ENCODE results near the gene CALU.

The CALU gene

DNA sequence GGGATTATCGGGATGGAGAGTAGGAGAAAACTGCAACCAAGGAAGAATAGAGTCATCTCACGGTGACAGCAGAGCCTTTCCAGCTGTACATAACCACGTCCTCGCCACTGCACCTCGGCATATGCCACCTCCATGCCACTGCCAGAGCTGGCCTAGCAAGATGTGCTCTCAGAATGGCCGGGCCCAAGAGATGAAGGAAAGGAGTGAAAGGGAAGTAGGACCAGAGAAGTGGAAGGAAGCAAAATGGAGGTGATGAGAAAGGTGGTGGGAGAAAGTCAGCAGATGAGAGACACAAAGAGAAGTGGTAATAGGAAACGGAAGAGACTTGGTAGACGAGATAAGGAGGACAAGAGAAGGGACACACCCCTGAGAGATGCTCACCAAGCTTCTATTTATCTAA, 8.0 kb upstream of the CALU start:
- TF ChIP-seq, protein P1, sequence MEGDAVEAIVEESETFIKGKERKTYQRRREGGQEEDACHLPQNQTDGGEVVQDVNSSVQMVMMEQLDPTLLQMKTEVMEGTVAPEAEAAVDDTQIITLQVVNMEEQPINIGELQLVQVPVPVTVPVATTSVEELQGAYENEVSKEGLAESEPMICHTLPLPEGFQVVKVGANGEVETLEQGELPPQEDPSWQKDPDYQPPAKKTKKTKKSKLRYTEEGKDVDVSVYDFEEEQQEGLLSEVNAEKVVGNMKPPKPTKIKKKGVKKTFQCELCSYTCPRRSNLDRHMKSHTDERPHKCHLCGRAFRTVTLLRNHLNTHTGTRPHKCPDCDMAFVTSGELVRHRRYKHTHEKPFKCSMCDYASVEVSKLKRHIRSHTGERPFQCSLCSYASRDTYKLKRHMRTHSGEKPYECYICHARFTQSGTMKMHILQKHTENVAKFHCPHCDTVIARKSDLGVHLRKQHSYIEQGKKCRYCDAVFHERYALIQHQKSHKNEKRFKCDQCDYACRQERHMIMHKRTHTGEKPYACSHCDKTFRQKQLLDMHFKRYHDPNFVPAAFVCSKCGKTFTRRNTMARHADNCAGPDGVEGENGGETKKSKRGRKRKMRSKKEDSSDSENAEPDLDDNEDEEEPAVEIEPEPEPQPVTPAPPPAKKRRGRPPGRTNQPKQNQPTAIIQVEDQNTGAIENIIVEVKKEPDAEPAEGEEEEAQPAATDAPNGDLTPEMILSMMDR (IDR thresholded peaks at IDR 0.05; ENCODE audit: low read depth, low read length), result no peak
- Histone ChIP-seq H3K9me3 (no peaks in the 10 kb centered on the region), H3K4me1 (peaks cover 3% of the 10 kb centered on the region), H3K27me3 (no peaks in the 10 kb centered on the region), H3K4me3 (ENCODE audit: low read depth, low read length) (no peak overlapping the region), H3K36me3 (no peaks in the 10 kb centered on the region)
- no peak for DNase-seq

GRCh38 chr7:128732521-128733277, 6.5 kb upstream of the CALU start:
- no peak for DNase-seq
- Histone ChIP-seq H3K27me3 (no peaks in the 10 kb centered on the region), H3K4me1 (peaks cover 3% of the 10 kb centered on the region), H3K4me3 (ENCODE audit: low read depth, low read length) (no peak overlapping the region), H3K36me3 (no peaks in the 10 kb centered on the region), H3K9me3 (no peaks in the 10 kb centered on the region)
- TF ChIP-seq, protein P1 (IDR thresholded peaks at IDR 0.05; ENCODE audit: low read depth, low read length), result no peak

DNA sequence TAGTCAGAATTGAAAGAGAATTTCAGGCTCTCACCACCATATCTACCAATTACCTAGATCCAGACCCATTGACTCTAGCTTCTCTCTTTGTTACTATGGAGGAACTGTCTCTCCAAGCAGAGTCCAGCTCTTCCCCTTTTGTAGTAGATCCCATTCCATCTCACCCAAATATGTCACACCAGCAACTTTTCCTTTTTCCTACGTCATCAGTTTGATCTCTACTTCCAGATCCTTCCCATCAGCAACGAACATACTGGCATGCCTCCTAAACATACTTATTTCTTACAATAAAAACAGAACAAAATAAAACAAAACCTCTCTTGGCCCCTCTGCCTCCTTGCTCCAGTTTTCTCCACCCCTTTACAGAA, 5.9 kb upstream of the CALU start:
- TF ChIP-seq, protein P1 (IDR thresholded peaks at IDR 0.05; ENCODE audit: low read depth, low read length), result no peak

GRCh38 chr7:128734890-128735289, 4.3 kb upstream of the CALU start:
- DNase-seq, result no peak
- no peaks in the 10 kb centered on the region for H3K27me3 ChIP-seq
- H3K4me3 ChIP-seq (ENCODE audit: low read depth, low read length), result no peak overlapping the region
- H3K9me3 ChIP-seq, result no peaks in the 10 kb centered on the region
- H3K36me3 ChIP-seq, result no peaks in the 10 kb centered on the region
- peaks cover 7% of the 10 kb centered on the region for H3K4me1 ChIP-seq
- TF ChIP-seq, protein P1 (IDR thresholded peaks at IDR 0.05; ENCODE audit: low read depth, low read length), result no peak

More for the DNA sequence above, 5.9 kb upstream of the CALU start:
- Histone ChIP-seq H3K9me3 (no peaks in the 10 kb centered on the region), H3K4me3 (ENCODE audit: low read depth, low read length) (no peak overlapping the region), H3K27me3 (no peaks in the 10 kb centered on the region), H3K36me3 (no peaks in the 10 kb centered on the region), H3K4me1 (peaks cover 4% of the 10 kb centered on the region)
- DNase-seq, result no peak

DNA sequence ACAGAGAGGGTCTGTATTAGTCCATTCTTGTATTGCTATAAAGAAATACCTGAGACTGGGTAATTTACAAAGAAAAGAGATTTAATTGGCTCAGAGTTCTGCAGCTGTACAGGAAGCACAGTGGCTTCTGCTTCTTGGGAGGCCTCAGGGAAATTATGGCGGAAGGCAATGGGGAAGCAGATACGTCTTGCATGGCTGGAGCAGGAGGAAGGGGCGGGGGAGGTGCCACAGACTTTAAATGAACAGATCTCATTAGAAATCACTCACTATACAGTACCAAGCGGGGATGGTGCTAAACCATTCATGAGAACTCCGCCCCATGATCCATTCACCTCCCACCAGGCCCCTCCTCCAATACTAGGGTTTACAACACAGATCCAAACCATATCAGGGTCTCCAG, 3.7 kb upstream of the CALU start:
- no peaks in the 10 kb centered on the region for H3K36me3 ChIP-seq
- peak; percentile 21 for DNase-seq
- TF ChIP-seq, protein P1 (IDR thresholded peaks at IDR 0.05; ENCODE audit: low read depth, low read length), result no peak
- H3K27me3 ChIP-seq, result no peaks in the 10 kb centered on the region
- H3K9me3 ChIP-seq, result no peaks in the 10 kb centered on the region
- peaks cover 7% of the 10 kb centered on the region for H3K4me1 ChIP-seq
- H3K4me3 ChIP-seq (ENCODE audit: low read depth, low read length), result no peak overlapping the region

- Histone ChIP-seq H3K9me3 (no peaks in the 10 kb centered on the region), H3K27me3 (no peaks in the 10 kb centered on the region), H3K4me3 (ENCODE audit: low read depth, low read length) (no peak overlapping the region), H3K36me3 (no peaks in the 10 kb centered on the region), H3K4me1 (peaks cover 7% of the 10 kb centered on the region)
- no peak for DNase-seq
- TF ChIP-seq, protein P1 (IDR thresholded peaks at IDR 0.05; ENCODE audit: low read depth, low read length), result no peak
These were observed 1.7 kb upstream of the CALU start for GRCh38 chr7:128737441-128737840.
